HepG2 (cell line): ENCODE data around the gene FNDC8. TPM values are rescaled to one million over a fixed set of nuclear protein-coding genes. Genes with fewer than 3 reads are reported as not detected.

Experiments used
- ARNTL ChIP-seq: sonication (generic); formaldehyde crosslinking; IDR thresholded peaks from 2 replicates; pipeline ENCODE4 v1.4.0; 2020; ENCODE audit warnings: mild to moderate bottlenecking, missing genetic modification reagents
- ATF7-NPFF ChIP-seq: sonication (generic); formaldehyde crosslinking; IDR thresholded peaks from 2 replicates; pipeline ENCODE4 v1.8.1; 2023; ENCODE audit warnings: mild to moderate bottlenecking, low read depth, missing genetic modification reagents, moderate library complexity
- BORCS8-MEF2B ChIP-seq: sonication (generic); formaldehyde crosslinking; IDR thresholded peaks from 2 replicates; pipeline ENCODE4 v1.8.0; 2022; ENCODE audit warnings: mild to moderate bottlenecking, missing genetic modification reagents
- CCAR2 ChIP-seq: fragments of 200-400 bp; formaldehyde crosslinking; optimal IDR thresholded peaks from 2 replicates; pipeline ENCODE3; 2018; ENCODE audit warnings: low read depth, mild to moderate bottlenecking, low read length, moderate library complexity
- IRF1 ChIP-seq: sonication (generic); formaldehyde crosslinking; IDR thresholded peaks from 2 replicates; pipeline ENCODE4 v1.4.0; 2020; ENCODE audit warnings: low read depth, mild to moderate bottlenecking, missing genetic modification reagents
- ISL2 ChIP-seq: sonication (generic); formaldehyde crosslinking; IDR thresholded peaks from 2 replicates; pipeline ENCODE4 v1.5.0; 2020; ENCODE audit warnings: missing genetic modification reagents
- MAFG ChIP-seq: sonication (generic); formaldehyde crosslinking; IDR thresholded peaks from 2 replicates; pipeline ENCODE4 v1.5.1; 2020; ENCODE audit warnings: mild to moderate bottlenecking, missing genetic modification reagents
- MATR3 ChIP-seq: sonication (generic); formaldehyde crosslinking; IDR thresholded peaks from 2 replicates; pipeline ENCODE4 v1.4.0; 2020; ENCODE audit warnings: missing genetic modification reagents
- MIXL1 ChIP-seq: IDR thresholded peaks from 2 replicates; pipeline ENCODE4 v1.6.1; 2016
- MXI1 ChIP-seq: IDR thresholded peaks from 3 replicates; pipeline ENCODE4 v1.6.1; 2012; ENCODE audit warnings: low read depth, low read length, inconsistent platforms, borderline replicate concordance
- NBN ChIP-seq: fragments of 450-650 bp; conservative IDR thresholded peaks from 2 replicates; pipeline ENCODE4 v1.6.1; 2017
- NCOR1 ChIP-seq: fragments of 200-600 bp; sonication (generic); IDR thresholded peaks from 2 replicates; pipeline ENCODE4 v1.7.0; 2017; ENCODE audit warnings: antibody characterized with exemption, low read length, borderline replicate concordance
- NFKB2 ChIP-seq: sonication (generic); formaldehyde crosslinking; IDR thresholded peaks from 2 replicates; pipeline ENCODE4 v1.4.0; 2020; ENCODE audit warnings: missing genetic modification reagents, borderline replicate concordance
- NR2F2 ChIP-seq: IDR thresholded peaks from 2 replicates; pipeline ENCODE4 v1.6.1; 2012; ENCODE audit warnings: low read depth, inconsistent platforms, borderline replicate concordance
- PPARG ChIP-seq: conservative IDR thresholded peaks from 2 replicates; pipeline ENCODE4 v1.6.1; 2016; ENCODE audit warnings: missing biosample characterization, missing genetic modification reagents
- RAD21 ChIP-seq: fragments of 450-650 bp; formaldehyde crosslinking; IDR thresholded peaks from 2 replicates; pipeline ENCODE4 v1.5.0; 2020; ENCODE audit warnings: mild to moderate bottlenecking
- SALL2 ChIP-seq: sonication (generic); formaldehyde crosslinking; IDR thresholded peaks from 2 replicates; pipeline ENCODE4 v1.8.1; 2023; ENCODE audit warnings: mild to moderate bottlenecking, missing genetic modification reagents, inconsistent platforms
- SNRNP70 ChIP-seq: fragments of 200-400 bp; formaldehyde crosslinking; IDR thresholded peaks from 2 replicates; pipeline ENCODE4 v1.6.1; 2017; ENCODE audit warnings: mild to moderate bottlenecking, low read depth, low read length, moderate library complexity
- SRF ChIP-seq: IDR thresholded peaks from 2 replicates; pipeline ENCODE4 v1.6.1; 2011; ENCODE audit warnings: mild to moderate bottlenecking, low read depth, low read length, moderate library complexity
- TIGD3 ChIP-seq: sonication (generic); formaldehyde crosslinking; IDR thresholded peaks from 2 replicates; pipeline ENCODE4 v1.5.1; 2020; ENCODE audit warnings: mild to moderate bottlenecking, missing genetic modification reagents, borderline replicate concordance
- TOE1 ChIP-seq: sonication (generic); formaldehyde crosslinking; IDR thresholded peaks from 2 replicates; pipeline ENCODE4 v1.4.0; 2020; ENCODE audit warnings: mild to moderate bottlenecking, missing genetic modification reagents
- TSC22D2 ChIP-seq: sonication (generic); formaldehyde crosslinking; IDR thresholded peaks from 2 replicates; pipeline ENCODE4 v1.5.1; 2020; ENCODE audit warnings: missing genetic modification reagents, mild to moderate bottlenecking, borderline replicate concordance
- XBP1 ChIP-seq: sonication (generic); formaldehyde crosslinking; IDR thresholded peaks from 2 replicates; pipeline ENCODE4 v1.5.0; 2020; ENCODE audit warnings: missing genetic modification reagents
- ZFP90 ChIP-seq: sonication (generic); formaldehyde crosslinking; IDR thresholded peaks from 2 replicates; pipeline ENCODE4 v1.8.0; 2022; ENCODE audit warnings: missing genetic modification reagents, mild to moderate bottlenecking, inconsistent platforms, borderline replicate concordance
- ZNF124 ChIP-seq: sonication (generic); formaldehyde crosslinking; IDR thresholded peaks from 2 replicates; pipeline ENCODE4 v1.4.0; 2020; ENCODE audit warnings: missing genetic modification reagents
- ZNF143 ChIP-seq: sonication (generic); formaldehyde crosslinking; IDR thresholded peaks from 2 replicates; pipeline ENCODE4 v1.4.0; 2020; ENCODE audit warnings: missing genetic modification reagents
- ZNF230 ChIP-seq: sonication (generic); formaldehyde crosslinking; IDR thresholded peaks from 2 replicates; pipeline ENCODE4 v1.4.0; 2020; ENCODE audit warnings: mild to moderate bottlenecking, missing genetic modification reagents
- ZNF282 ChIP-seq: fragments of 450-650 bp; IDR thresholded peaks from 2 replicates; pipeline ENCODE4 v1.6.1; 2018; ENCODE audit not compliant: partially characterized antibody
- ZNF567 ChIP-seq: sonication (generic); formaldehyde crosslinking; IDR thresholded peaks from 2 replicates; pipeline ENCODE4 v1.8.1; 2023; ENCODE audit warnings: mild to moderate bottlenecking, missing genetic modification reagents, borderline replicate concordance
- ZNF891 ChIP-seq: sonication (generic); formaldehyde crosslinking; IDR thresholded peaks from 2 replicates; pipeline ENCODE4 v1.5.0; 2020; ENCODE audit warnings: mild to moderate bottlenecking, missing genetic modification reagents
- ZSCAN25 ChIP-seq: sonication (generic); formaldehyde crosslinking; IDR thresholded peaks from 2 replicates; pipeline ENCODE4 v1.8.0; 2022; ENCODE audit warnings: mild to moderate bottlenecking, missing genetic modification reagents
- polyA plus RNA-seq, 8 experiments: library from polyadenylated mRNA; depleted of rRNA in 3 of 8; stranded (reverse) in 7 of 8; unstranded in 1 of 8; fragments of >200 nt; fragmentation: Illumina TruSeq in 4 of 8; extraction: Trizol in 4 of 8; gene quantifications; 2 replicates each; pipeline versions ENCODE4 v1.2.1 to v1.2.3, GENCODE V29; 2011 to 2016; ENCODE audit warnings: low read depth in 4 of 8, missing spikeins in 1 of 8, mixed read lengths in 1 of 8; ENCODE audit not compliant: insufficient read depth in 1 of 8
- total RNA-seq, 5 experiments: library from RNA; depleted of rRNA; stranded (reverse); fragments of >200 nt; fragmentation: Illumina TruSeq; extraction: Trizol; gene quantifications; 2 replicates each; pipeline ENCODE4 v1.2.3, GENCODE V29; 2016; ENCODE audit warnings: low read depth in 1 of 5
- TF ChIP-seq, protein P1 (sequence below): sonication (generic); formaldehyde crosslinking; IDR thresholded peaks from 2 replicates; pipeline ENCODE4 v1.5.0; 2020; ENCODE audit warnings: missing genetic modification reagents, mild to moderate bottlenecking, borderline replicate concordance

Gene FNDC8
- total and polyA plus RNA-seq, 2 of the 13 experiments (the other 11 are each of a cell fraction or from before 2014, with no cell fraction given), result not detected

DNA sequence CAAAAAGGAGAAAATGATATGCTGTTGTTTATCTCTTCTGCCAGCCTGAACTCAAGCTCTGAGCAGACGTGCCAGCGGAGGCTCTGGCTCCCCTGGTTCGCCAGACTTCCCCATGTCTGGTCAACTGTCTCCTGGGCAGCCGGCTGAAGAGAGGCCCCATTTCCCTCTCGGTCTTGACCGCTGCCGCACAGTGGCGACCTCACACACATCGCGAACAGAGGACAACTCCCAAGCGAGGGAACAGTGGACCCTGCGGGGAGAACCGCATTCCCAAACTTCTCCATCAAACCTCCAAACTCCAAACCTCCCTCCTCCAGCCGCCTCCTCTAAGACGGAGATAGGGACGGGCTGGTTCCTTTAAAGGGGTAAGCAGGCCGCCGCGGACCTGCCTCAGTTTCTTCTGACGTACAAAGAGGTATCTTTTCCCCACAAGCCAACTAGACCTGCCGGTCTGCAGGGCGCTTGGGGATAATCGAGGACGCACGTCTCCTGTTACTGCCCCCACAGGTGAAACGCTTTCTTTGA, 33.0 kb upstream of the FNDC8 start (continued):
- 0 out of 2 replicates have a peak, but pooled peaks have one; percentile 28 for TF ChIP-seq ZNF891 (CRISPR knock-in tag)
- no peak for TF ChIP-seq SNRNP70
- TF ChIP-seq MIXL1 (CRISPR knock-in tag), result no peak
- TF ChIP-seq CCAR2, result no peak
- TF ChIP-seq ISL2 (CRISPR knock-in tag), result no peak; the same call in 1 of the 2 replicates
- no peak for TF ChIP-seq IRF1 (CRISPR knock-in tag)
- no peak for TF ChIP-seq TOE1 (CRISPR knock-in tag)
- no peak for TF ChIP-seq MATR3 (CRISPR knock-in tag)
- no peak for TF ChIP-seq ZNF567 (CRISPR knock-in tag)
- TF ChIP-seq ZNF230 (CRISPR knock-in tag), result no peak
- TF ChIP-seq, protein P1, sequence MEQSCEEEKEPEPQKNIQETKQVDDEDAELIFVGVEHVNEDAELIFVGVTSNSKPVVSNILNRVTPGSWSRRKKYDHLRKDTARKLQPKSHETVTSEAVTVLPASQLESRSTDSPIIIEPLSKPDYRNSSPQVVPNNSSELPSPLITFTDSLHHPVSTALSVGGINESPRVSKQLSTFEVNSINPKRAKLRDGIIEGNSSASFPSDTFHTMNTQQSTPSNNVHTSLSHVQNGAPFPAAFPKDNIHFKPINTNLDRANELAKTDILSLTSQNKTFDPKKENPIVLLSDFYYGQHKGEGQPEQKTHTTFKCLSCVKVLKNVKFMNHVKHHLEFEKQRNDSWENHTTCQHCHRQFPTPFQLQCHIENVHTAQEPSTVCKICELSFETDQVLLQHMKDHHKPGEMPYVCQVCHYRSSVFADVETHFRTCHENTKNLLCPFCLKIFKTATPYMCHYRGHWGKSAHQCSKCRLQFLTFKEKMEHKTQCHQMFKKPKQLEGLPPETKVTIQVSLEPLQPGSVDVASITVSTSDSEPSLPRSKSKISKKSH (CRISPR knock-in tag), result no peak
- no peak for TF ChIP-seq XBP1 (CRISPR knock-in tag)
- TF ChIP-seq NBN, result no peak
- TF ChIP-seq ZSCAN25 (CRISPR knock-in tag), result no peak
- TF ChIP-seq MXI1, result peak; percentile 2; the same call in 1 of the 3 replicates
- no peak for TF ChIP-seq SRF
- peak; percentile 75; the same call in 1 of the 2 replicates for TF ChIP-seq NFKB2 (CRISPR knock-in tag)
- TF ChIP-seq SALL2 (CRISPR knock-in tag), result no peak; the same call in 1 of the 2 replicates
- no peak for TF ChIP-seq ATF7-NPFF (CRISPR knock-in tag)
- TF ChIP-seq ZNF282, result no peak
- TF ChIP-seq MAFG (CRISPR knock-in tag), result no peak
- TF ChIP-seq BORCS8-MEF2B (CRISPR knock-in tag), result no peak
- TF ChIP-seq ZFP90 (CRISPR knock-in tag), result 0 out of 2 replicates have a peak, but pooled peaks have one; percentile 38
- TF ChIP-seq TIGD3 (CRISPR knock-in tag), result no peak
- TF ChIP-seq NCOR1, result peak; percentile 32; the same call in 1 of the 2 replicates
- TF ChIP-seq ZNF143 (CRISPR knock-in tag), result no peak
- no peak for TF ChIP-seq PPARG
- no peak for TF ChIP-seq ARNTL (CRISPR knock-in tag)
- TF ChIP-seq RAD21, result no peak
- TF ChIP-seq NR2F2, result no peak
- TF ChIP-seq ZNF124 (CRISPR knock-in tag), result no peak
- no peak for TF ChIP-seq TSC22D2
